ENCODE data around the gene DLG1. TPM values are rescaled to one million over a fixed set of nuclear protein-coding genes. Genes with fewer than 3 reads are reported as not detected.

The DLG1 gene
- total and polyA plus RNA-seq, 2 of the 4 experiments (the other 2 are of a cell fraction): 21.2 to 57.7 TPM

DNA sequence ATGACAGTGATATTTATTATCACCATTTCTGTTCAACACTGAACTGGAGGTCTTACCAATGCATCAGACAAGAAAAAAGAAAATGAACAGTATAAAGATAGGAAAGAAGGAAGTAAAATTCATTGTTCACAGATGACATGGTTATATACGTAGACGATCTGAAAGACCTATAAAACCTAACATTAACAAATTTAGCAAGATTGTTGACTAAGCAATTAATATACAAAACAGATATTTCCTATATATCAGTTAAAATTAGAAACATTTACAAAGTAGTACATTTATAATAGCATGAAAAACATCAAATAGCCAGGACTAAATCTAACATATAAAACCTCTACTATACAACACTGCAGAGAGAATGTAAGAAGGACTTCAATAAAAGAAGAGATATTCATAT, 176.0 kb downstream of the DLG1 start:
- H4K20me1 ChIP-seq (ENCODE audit: insufficient read depth, low read length): no peaks in the 10 kb centered on the region
- TF ChIP-seq ELK1 (IDR thresholded peaks at IDR 0.05; ENCODE audit: borderline replicate concordance, low read depth, low read length) (no peak), SMC3 (IDR thresholded peaks at IDR 0.05; ENCODE audit: low read depth, low read length) (no peak), USF2 (IDR thresholded peaks at IDR 0.05; ENCODE audit: low read depth, low read length) (no peak), CTCF (conservative IDR thresholded peaks at IDR 0.05; ENCODE audit: low read depth, low read length) (no peak), FOS (IDR thresholded peaks at IDR 0.05; ENCODE audit: low read depth, low read length) (no peak), CHD1 (IDR thresholded peaks at IDR 0.05; ENCODE audit: low read depth, low read length) (no peak), MAFK (IDR thresholded peaks at IDR 0.05; ENCODE audit: low read depth, low read length) (no peak; the same call in 1 of the 2 replicates), POLR2A (IDR thresholded peaks at IDR 0.05; ENCODE audit: low read depth, low read length) (no peak), NFE2L2 (IDR thresholded peaks at IDR 0.05; ENCODE audit: low read depth, low read length) (no peak), CEBPB (IDR thresholded peaks at IDR 0.05; ENCODE audit: low read depth, low read length) (no peak)
- DNase-seq (no peak), ATAC-seq (ENCODE audit: low read depth) (no peak)
- H2AK5ac ChIP-seq (ENCODE audit: low read depth, low read length): no peak overlapping the region
- no peak overlapping the region for H3K18ac ChIP-seq (ENCODE audit: low read depth, low read length)
- H3K56ac ChIP-seq (ENCODE audit: extremely low read depth, insufficient read depth, low read length): no peak overlapping the region
- no peak overlapping the region for H2BK120ac ChIP-seq (ENCODE audit: low read depth, low read length)
- peaks cover 2% of the 10 kb centered on the region; the same call in 1 of the 2 replicates for H3K9me1 ChIP-seq (ENCODE audit: insufficient read depth, low read length)
- H4K91ac ChIP-seq (ENCODE audit: insufficient read depth, low read depth, low read length): no peak overlapping the region
- H3K36me3 ChIP-seq (ENCODE audit: control insufficient read depth, insufficient read depth, low read length): peaks cover 4% of the 10 kb centered on the region
- WGBS, 2 experiments (ENCODE audit: extremely low coverage in 2 of 2, insufficient read length in 1 of 2): no CpG with 5 or more reads among the region's 2 CpGs
- intact Hi-C loops (cut with micrococcal nuclease) (no loop called here), dilution Hi-C loops (cut with HindIII; ENCODE audit: low sequenced_read_pairs, unreplicated experiment) (no loop called here), in situ Hi-C loops (cut with MboI; ENCODE audit: low sequenced_read_pairs) (no loop called here)
- ChIA-PET POLR2A (ENCODE audit: unreplicated experiment) (no interaction called here), CTCF (no interaction called here)
- H2AFZ ChIP-seq (replicated peaks; ENCODE audit: low read length, poor library complexity): no peak overlapping the region
- H2AK9ac ChIP-seq (replicated peaks; ENCODE audit: low read depth, low read length, poor library complexity): no peak overlapping the region
- no peak overlapping the region for H4K8ac ChIP-seq (ENCODE audit: low read depth in 2 of 2, low read length in 2 of 2)
- no peaks in the 10 kb centered on the region for H3K4me1 ChIP-seq (ENCODE audit: control insufficient read depth, insufficient read depth, low read length)
- H2BK20ac ChIP-seq (ENCODE audit: low read depth, low read length): no peak overlapping the region
- no TSS peak for BruUV-seq (replicated peaks)
- no peak overlapping the region for H4K5ac ChIP-seq (ENCODE audit: low read depth, low read length)
- no peak overlapping the region for H2BK15ac ChIP-seq (ENCODE audit: low read depth, low read length)
- no peak overlapping the region for H2BK5ac ChIP-seq (ENCODE audit: low read depth, low read length, poor library complexity, severe bottlenecking)
- H3K27me3 ChIP-seq (ENCODE audit: control insufficient read depth, insufficient read depth, low read length): no peaks in the 10 kb centered on the region
- H3K23ac ChIP-seq (ENCODE audit: low read depth, low read length): no peak overlapping the region
- H3K27ac ChIP-seq (ENCODE audit: insufficient read depth, low read length): no peak overlapping the region
- peaks cover 5 to 17% of the 10 kb centered on the region in 2 experiments; a peak in 2 of 4 replicates for H3K79me1 ChIP-seq (ENCODE audit: low read depth in 1 of 2, low read length in 2 of 2)
- no peak overlapping the region for H3K4me2 ChIP-seq (ENCODE audit: low read depth, low read length)
- H3K9me3 ChIP-seq (ENCODE audit: control insufficient read depth, insufficient read depth, low read length): no peaks in the 10 kb centered on the region
- no peak overlapping the region for H3K4ac ChIP-seq (ENCODE audit: low read depth, low read length)
- H3K14ac ChIP-seq (replicated peaks; ENCODE audit: low read depth, low read length): no peak overlapping the region
- no peak overlapping the region for H3K4me3 ChIP-seq (ENCODE audit: insufficient read depth, low read depth, low read length)
- H3K9ac ChIP-seq (ENCODE audit: low read depth, low read length): no peak overlapping the region

Measured in IMR-90 (cell line).